ENCODE results near the gene MAL. TPM values are rescaled to one million over a fixed set of nuclear protein-coding genes. Genes with fewer than 3 reads are reported as not detected.

The MAL gene
- total and polyA plus RNA-seq, 2 of the 13 experiments (the other 11 are each of a cell fraction or from before 2014, with no cell fraction given), result not detected

GRCh38 chr2:94977826-94978225 is 47.7 kb upstream of the MAL start:
- BruUV-seq (replicated peaks), result no TSS peak
- 11% methylated on average over 4 of the region's 4 CpGs for WGBS (ENCODE audit: low lambda C conversion rate)
- in situ Hi-C loops (cut with HindIII; ENCODE audit: extremely low pct_ligation_motif_present, low pct_unique_long_range_greater_than_20kb) (no loop called here), intact Hi-C loops (cut with micrococcal nuclease; ENCODE audit: unreplicated experiment) (no loop called here)
- H3K27ac ChIP-seq (ENCODE audit: extremely low read length, insufficient read depth, low read length), result no peak overlapping the region
- no peak overlapping the region for H3K4me2 ChIP-seq (ENCODE audit: low read depth, low read length)
- no peaks in the 10 kb centered on the region; the same call in 1 of the 2 replicates for H4K20me1 ChIP-seq (ENCODE audit: insufficient read depth, low read length)
- FAIRE-seq (no peak), ATAC-seq (no peak), DNase-seq (ENCODE audit: low spot score) (no peak)
- H3K4me1 ChIP-seq (ENCODE audit: insufficient read depth, low read length), result no peaks in the 10 kb centered on the region
- H3K4me3 ChIP-seq (replicated peaks in 1 of 3; ENCODE audit: insufficient read depth in 1 of 3, low read depth in 2 of 3, low read length in 3 of 3), result no peak overlapping the region
- no peaks in the 10 kb centered on the region for H3K36me3 ChIP-seq (replicated peaks in 1 of 2; ENCODE audit: control insufficient read depth in 1 of 2, insufficient read depth in 2 of 2, low read length in 2 of 2)
- no peaks in the 10 kb centered on the region for H3K9me3 ChIP-seq (ENCODE audit: low read length)
- ChIA-PET POLR2A (no interaction called here), CTCF (ENCODE audit: low intra/inter-chr PET ratio, low total read pairs) (no interaction called here)
- no peak overlapping the region for H3K9ac ChIP-seq (ENCODE audit: insufficient read depth, low read depth, low read length)
- 0 out of 2 replicates have a peak, but pooled peaks have one; percentile 21 for TF ChIP-seq ZNF768 (CRISPR knock-in tag; IDR thresholded peaks at IDR 0.05)
- TF ChIP-seq JUNB (CRISPR knock-in tag; IDR thresholded peaks at IDR 0.05; ENCODE audit: borderline replicate concordance), result no peak
- H3K27me3 ChIP-seq (ENCODE audit: control insufficient read depth in 1 of 2, insufficient read depth in 2 of 2, low read length in 2 of 2), result peaks cover 6 to 46% of the 10 kb centered on the region in 2 experiments; a peak in 4 of 5 replicates
- no peaks in the 10 kb centered on the region for H3K79me2 ChIP-seq (ENCODE audit: insufficient read depth, low read length)
- H2AFZ ChIP-seq (ENCODE audit: low read length), result no peak overlapping the region

- WGBS (ENCODE audit: low lambda C conversion rate), result 12% methylated on average over 3 of the region's 3 CpGs
- no peak overlapping the region for H3K4me2 ChIP-seq (ENCODE audit: low read depth, low read length)
- CTCF ChIA-PET (ENCODE audit: low intra/inter-chr PET ratio, low total read pairs), result no interaction called here
- in situ Hi-C loops (cut with HindIII; ENCODE audit: extremely low pct_ligation_motif_present, low pct_unique_long_range_greater_than_20kb) (no loop called here), intact Hi-C loops (cut with micrococcal nuclease; ENCODE audit: unreplicated experiment) (no loop called here)
- H3K79me2 ChIP-seq (ENCODE audit: insufficient read depth, low read length), result no peaks in the 10 kb centered on the region
- no peak overlapping the region for H3K4me3 ChIP-seq (replicated peaks in 1 of 3; ENCODE audit: insufficient read depth in 1 of 3, low read depth in 2 of 3, low read length in 3 of 3)
- H3K9ac ChIP-seq (ENCODE audit: insufficient read depth, low read depth, low read length), result no peak overlapping the region
- BruUV-seq (replicated peaks), result no TSS peak
- no peaks in the 10 kb centered on the region for H3K4me1 ChIP-seq (ENCODE audit: insufficient read depth, low read length)
- DNase-seq (ENCODE audit: low spot score) (no peak), ATAC-seq (no peak), FAIRE-seq (no peak)
- H2AFZ ChIP-seq (ENCODE audit: low read length), result no peak overlapping the region
- H4K20me1 ChIP-seq (ENCODE audit: insufficient read depth, low read length), result no peaks in the 10 kb centered on the region; the same call in 1 of the 2 replicates
- H3K36me3 ChIP-seq (replicated peaks in 1 of 2; ENCODE audit: control insufficient read depth in 1 of 2, insufficient read depth in 2 of 2, low read length in 2 of 2), result no peaks in the 10 kb centered on the region
- no peak overlapping the region for H3K27ac ChIP-seq (ENCODE audit: extremely low read length, insufficient read depth, low read length)
- H3K9me3 ChIP-seq (ENCODE audit: low read length), result no peaks in the 10 kb centered on the region
- POLR2A ChIA-PET, result no interaction called here
- TF ChIP-seq ETV6 (CRISPR knock-in tag; conservative IDR thresholded peaks at IDR 0.05), result no peak
- TF ChIP-seq MNT (IDR thresholded peaks at IDR 0.05), result peak; percentile 83
- H3K27me3 ChIP-seq (ENCODE audit: control insufficient read depth in 1 of 2, insufficient read depth in 2 of 2, low read length in 2 of 2), result peaks cover 6 to 46% of the 10 kb centered on the region in 2 experiments; a peak in 4 of 5 replicates
Observed at GRCh38 chr2:94978917-94979316, 46.6 kb upstream of the MAL start.

Measured in HepG2 (cell line).